ENCODE results near the gene CFLAR. TPM values are rescaled to one million over a fixed set of nuclear protein-coding genes. Genes with fewer than 3 reads are reported as not detected.

CFLAR gene
- total RNA-seq, 2 donors from 2014 or later: 90.1 to 126 TPM

DNA sequence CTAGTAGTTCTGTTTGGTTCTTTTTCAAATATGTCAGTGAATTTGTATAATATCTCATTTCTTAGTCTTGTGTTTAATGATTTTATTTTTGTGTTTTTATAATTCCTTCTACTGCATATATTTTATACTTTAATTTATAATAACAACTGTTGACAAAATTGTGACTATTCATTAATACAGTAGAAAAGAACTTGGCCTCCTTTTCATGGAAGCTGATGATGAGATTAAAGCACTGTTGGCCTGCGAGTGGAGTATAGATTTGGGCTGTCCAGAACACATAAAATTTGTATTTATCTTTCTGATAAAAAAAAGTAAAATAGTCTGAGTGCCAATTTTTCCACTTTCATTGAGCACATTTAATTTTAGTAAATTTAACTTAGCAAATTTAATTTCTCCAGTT is 12.1 kb downstream of the CFLAR start:
- no peak for DNase-seq
- no peaks in the 10 kb centered on the region for H3K27me3 ChIP-seq
- TF ChIP-seq, protein P1, sequence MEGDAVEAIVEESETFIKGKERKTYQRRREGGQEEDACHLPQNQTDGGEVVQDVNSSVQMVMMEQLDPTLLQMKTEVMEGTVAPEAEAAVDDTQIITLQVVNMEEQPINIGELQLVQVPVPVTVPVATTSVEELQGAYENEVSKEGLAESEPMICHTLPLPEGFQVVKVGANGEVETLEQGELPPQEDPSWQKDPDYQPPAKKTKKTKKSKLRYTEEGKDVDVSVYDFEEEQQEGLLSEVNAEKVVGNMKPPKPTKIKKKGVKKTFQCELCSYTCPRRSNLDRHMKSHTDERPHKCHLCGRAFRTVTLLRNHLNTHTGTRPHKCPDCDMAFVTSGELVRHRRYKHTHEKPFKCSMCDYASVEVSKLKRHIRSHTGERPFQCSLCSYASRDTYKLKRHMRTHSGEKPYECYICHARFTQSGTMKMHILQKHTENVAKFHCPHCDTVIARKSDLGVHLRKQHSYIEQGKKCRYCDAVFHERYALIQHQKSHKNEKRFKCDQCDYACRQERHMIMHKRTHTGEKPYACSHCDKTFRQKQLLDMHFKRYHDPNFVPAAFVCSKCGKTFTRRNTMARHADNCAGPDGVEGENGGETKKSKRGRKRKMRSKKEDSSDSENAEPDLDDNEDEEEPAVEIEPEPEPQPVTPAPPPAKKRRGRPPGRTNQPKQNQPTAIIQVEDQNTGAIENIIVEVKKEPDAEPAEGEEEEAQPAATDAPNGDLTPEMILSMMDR (IDR thresholded peaks at IDR 0.05): no peak
- peaks cover 42% of the 10 kb centered on the region for H3K4me1 ChIP-seq
- no peaks in the 10 kb centered on the region for H3K9me3 ChIP-seq
- H3K27ac ChIP-seq: peak overlapping the region; percentile 92
- intact Hi-C loops (cut with DNase I): no loop called here
- no peak overlapping the region for H3K9ac ChIP-seq (ENCODE audit: low read depth in 2 of 2, low read length in 2 of 2)
- no peak overlapping the region for H3K4me3 ChIP-seq
- H3K36me3 ChIP-seq: no peaks in the 10 kb centered on the region

DNA sequence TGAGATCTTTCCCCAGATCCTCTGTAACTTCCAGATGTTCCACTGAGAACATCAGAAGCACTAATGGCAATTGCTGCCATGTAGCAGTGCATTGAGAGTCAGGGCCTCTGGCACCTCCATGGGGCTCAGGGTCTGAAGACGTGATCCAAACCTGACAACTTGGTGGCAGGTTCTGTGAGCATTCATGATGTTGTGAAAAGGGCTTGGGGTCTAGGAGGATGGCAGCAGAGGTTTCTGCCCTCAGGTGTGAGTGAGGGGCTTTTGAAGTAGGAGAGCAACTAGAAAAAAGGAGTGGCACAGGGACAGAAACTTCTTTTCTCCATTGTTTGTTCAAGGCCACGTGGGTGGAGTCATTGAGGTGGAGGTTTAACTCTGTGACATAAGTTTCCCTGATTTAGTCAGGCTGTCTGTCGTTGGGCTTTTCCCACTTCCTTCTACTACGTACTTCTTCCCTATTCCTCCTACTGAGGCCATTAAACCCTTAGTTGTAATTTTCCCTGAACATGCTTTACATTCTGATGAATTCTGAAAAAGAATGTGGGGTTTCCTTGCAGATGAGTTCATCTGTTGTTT is 13.1 kb downstream of the CFLAR start:
- peaks cover 42% of the 10 kb centered on the region for H3K4me1 ChIP-seq
- no peaks in the 10 kb centered on the region for H3K9me3 ChIP-seq
- H3K27me3 ChIP-seq: no peaks in the 10 kb centered on the region
- TF ChIP-seq, protein P1 (IDR thresholded peaks at IDR 0.05): no peak
- H3K27ac ChIP-seq: peak overlapping the region; percentile 92
- H3K4me3 ChIP-seq: no peak overlapping the region
- peak; percentile 86 for DNase-seq
- intact Hi-C loops (cut with DNase I): no loop called here
- no peaks in the 10 kb centered on the region for H3K36me3 ChIP-seq
- peak overlapping the region; percentile 2 to 63 for H3K9ac ChIP-seq (ENCODE audit: low read depth in 2 of 2, low read length in 2 of 2)

DNA sequence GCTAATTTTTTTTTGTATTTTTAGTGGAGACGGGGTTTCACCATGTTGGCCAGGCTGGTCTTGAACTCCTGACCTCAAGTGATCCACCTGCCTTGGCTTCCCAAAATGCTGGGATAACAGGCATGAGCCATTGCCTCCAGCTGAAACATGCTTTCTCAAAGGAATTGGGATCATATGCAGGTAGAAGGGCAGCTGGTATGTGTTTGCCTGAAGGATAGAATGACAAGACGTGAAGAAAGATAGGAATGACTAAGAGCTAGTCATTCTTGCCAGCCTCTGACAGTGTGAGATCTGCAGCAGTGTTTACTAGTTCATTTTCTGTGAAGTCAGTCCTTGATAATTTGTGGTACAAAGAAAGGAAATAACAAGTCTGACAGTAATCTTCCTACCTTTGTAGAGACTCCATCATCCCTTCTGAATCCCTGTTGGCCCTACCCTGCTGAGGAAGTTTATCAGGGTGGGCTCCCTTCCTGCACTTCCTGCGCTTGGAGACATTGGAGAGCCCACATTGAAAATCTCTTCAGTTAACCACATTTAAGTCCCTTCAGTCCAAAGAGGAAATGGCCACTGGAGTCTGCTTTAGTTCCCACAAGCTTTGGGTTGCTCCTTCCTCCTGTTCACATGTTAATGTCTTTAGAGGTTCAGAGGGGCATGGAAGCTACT is 14.7 kb downstream of the CFLAR start:
- Histone ChIP-seq H3K9ac (ENCODE audit: low read depth in 2 of 2, low read length in 2 of 2) (peak overlapping the region in 1 of 2 donors; percentile 37), H3K9me3 (no peaks in the 10 kb centered on the region), H3K36me3 (no peaks in the 10 kb centered on the region), H3K27me3 (no peaks in the 10 kb centered on the region), H3K4me1 (peaks cover 29% of the 10 kb centered on the region), H3K27ac (peak overlapping the region; percentile 92), H3K4me3 (no peak overlapping the region)
- no peak for DNase-seq
- TF ChIP-seq, protein P1 (IDR thresholded peaks at IDR 0.05): no peak
- intact Hi-C loops (cut with DNase I): no loop called here

DNA sequence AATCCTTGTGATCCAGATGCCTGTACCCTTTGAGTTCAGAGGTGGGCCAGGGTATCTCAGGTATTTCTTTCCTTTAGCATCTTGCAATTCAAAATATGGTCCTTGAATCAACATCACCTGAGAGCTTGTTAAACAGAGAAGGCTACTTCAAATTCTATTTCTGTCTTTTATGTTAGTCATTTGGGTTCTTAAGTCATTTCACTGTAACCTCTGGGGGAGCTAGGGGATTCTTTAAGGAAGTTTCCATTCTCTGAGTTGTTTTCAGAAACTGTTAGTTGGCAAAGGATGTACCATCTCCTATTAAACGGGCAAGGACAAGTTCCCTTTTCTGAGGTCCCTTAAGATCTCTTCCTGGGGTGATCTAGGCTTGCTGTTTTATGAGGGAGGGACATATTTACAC is 16.6 kb downstream of the CFLAR start:
- Histone ChIP-seq H3K9me3 (no peaks in the 10 kb centered on the region), H3K4me3 (no peak overlapping the region), H3K36me3 (peaks cover 12% of the 10 kb centered on the region), H3K27me3 (no peaks in the 10 kb centered on the region), H3K27ac (peak overlapping the region; percentile 92), H3K9ac (ENCODE audit: low read depth in 2 of 2, low read length in 2 of 2) (peak overlapping the region in 1 of 2 donors; percentile 6), H3K4me1 (peaks cover 16% of the 10 kb centered on the region)
- TF ChIP-seq, protein P1 (IDR thresholded peaks at IDR 0.05): no peak
- no peak for DNase-seq
- intact Hi-C loops (cut with DNase I): no loop called here

DNA sequence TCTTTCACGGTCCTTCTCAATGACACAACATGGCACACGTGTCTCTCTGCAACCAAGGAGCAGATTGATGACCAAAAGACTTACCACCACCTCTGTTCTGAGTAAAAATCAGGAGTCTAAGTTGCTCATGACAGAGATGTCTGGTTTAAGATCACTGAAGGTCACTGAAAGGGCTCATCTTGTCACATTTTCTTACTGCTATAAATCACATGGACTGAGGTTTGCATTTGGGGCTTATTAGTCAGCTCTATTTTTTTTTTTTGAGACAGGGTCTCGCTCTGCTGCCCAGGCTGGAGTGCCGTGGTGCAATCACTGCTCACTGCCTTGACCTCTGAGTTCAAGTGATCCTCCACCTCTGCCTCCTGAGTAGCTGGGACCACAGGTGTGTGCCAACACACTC is 19.4 kb downstream of the CFLAR start:
- intact Hi-C loops (cut with DNase I): no loop called here
- peaks cover 26% of the 10 kb centered on the region for H3K36me3 ChIP-seq
- H3K4me1 ChIP-seq: no peaks in the 10 kb centered on the region
- no peak overlapping the region for H3K9ac ChIP-seq (ENCODE audit: low read depth in 2 of 2, low read length in 2 of 2)
- H3K27ac ChIP-seq: peak overlapping the region; percentile 3
- TF ChIP-seq, protein P1 (IDR thresholded peaks at IDR 0.05): no peak
- no peak overlapping the region for H3K4me3 ChIP-seq
- no peak for DNase-seq
- H3K9me3 ChIP-seq: no peaks in the 10 kb centered on the region
- H3K27me3 ChIP-seq: no peaks in the 10 kb centered on the region

All from colonic mucosa (tissue), 4 donors.